Neural crest cell (in vitro differentiated cells): ENCODE results near the gene MALT1. TPM values are rescaled to one million over a fixed set of nuclear protein-coding genes. Genes with fewer than 3 reads are reported as not detected.

Experiments
- DNase-seq: peaks from one replicate; pipeline ENCODE4 v3.0.0; 2021; ENCODE audit warnings: low read depth, mixed read lengths, low spot score
- H3K27ac Mint-ChIP-seq: one replicate; pipeline ENCODE4 v1.8.0; 2021; ENCODE audit warnings: mild to moderate bottlenecking, mixed read lengths; ENCODE audit not compliant: unreplicated experiment
- H3K27me3 Mint-ChIP-seq: 2 replicates; pipeline ENCODE4 v1.8.0; 2021; ENCODE audit warnings: low read depth, mild to moderate bottlenecking, mixed read lengths
- H3K36me3 Mint-ChIP-seq: 2 replicates; pipeline ENCODE4 v1.8.0; 2021; ENCODE audit warnings: low read depth, mild to moderate bottlenecking, mixed read lengths
- H3K4me1 Mint-ChIP-seq: 2 replicates; pipeline ENCODE4 v1.8.0; 2021; ENCODE audit warnings: mixed read lengths
- H3K4me3 Mint-ChIP-seq: one replicate; pipeline ENCODE4 v1.8.0; 2021; ENCODE audit warnings: mild to moderate bottlenecking, mixed read lengths
- H3K9me3 Mint-ChIP-seq: 2 replicates; pipeline ENCODE4 v1.8.0; 2021; ENCODE audit warnings: mixed read lengths
- total RNA-seq: library from RNA; stranded (reverse); gene quantifications from 2 replicates; pipeline ENCODE4 v1.2.1, GENCODE V29; 2021
- TF ChIP-seq, protein P1 (sequence below): fragments of 200-600 bp; sonication (generic); conservative IDR thresholded peaks from 2 replicates; pipeline ENCODE4 v1.5.0; 2021; ENCODE audit warnings: antibody characterized with exemption, mild to moderate bottlenecking

Gene MALT1
- total RNA-seq, 1 donor from 2014 or later: 17.6 TPM

DNA sequence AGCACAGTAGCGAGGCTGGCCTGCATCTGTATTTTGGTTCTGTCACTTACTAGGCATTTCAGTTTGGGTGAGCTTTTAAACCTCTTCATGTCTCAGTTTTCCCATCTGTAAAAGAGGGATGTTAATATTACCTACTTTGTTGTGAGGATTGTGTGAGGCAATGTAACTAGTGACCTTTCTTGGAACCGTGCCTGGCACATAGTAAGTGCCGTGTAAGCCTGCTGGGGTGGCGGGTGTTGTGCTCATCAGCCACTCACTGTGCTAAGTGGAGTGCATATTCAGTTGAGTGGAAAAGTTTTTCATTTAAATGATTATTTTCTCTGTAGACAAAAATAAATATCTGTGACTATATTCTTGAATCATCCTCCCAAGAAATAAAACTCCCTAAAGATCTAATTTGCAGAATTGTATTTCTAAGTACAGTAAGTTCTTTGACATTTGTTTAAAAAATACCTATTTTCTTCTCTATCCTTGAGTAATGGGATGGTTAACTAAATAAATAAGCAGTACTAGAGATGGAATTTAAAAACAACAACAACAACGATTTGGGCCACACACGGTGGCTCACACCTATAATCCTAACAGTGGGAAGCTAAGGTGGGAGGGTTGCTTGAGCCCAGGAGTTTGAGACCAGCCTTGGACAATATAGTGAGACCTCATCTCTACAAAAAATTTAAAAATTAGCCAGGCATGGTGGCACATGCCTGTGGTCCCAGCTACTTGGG, 56.7 kb downstream of the MALT1 start:
- Mint-ChIP-seq H3K4me1 (no peaks in the 10 kb centered on the region), H3K9me3 (no peaks in the 10 kb centered on the region), H3K4me3 (no peak overlapping the region), H3K27ac (no peak overlapping the region), H3K27me3 (no peaks in the 10 kb centered on the region), H3K36me3 (peaks cover 5% of the 10 kb centered on the region)
- DNase-seq: no peak
- TF ChIP-seq, protein P1, sequence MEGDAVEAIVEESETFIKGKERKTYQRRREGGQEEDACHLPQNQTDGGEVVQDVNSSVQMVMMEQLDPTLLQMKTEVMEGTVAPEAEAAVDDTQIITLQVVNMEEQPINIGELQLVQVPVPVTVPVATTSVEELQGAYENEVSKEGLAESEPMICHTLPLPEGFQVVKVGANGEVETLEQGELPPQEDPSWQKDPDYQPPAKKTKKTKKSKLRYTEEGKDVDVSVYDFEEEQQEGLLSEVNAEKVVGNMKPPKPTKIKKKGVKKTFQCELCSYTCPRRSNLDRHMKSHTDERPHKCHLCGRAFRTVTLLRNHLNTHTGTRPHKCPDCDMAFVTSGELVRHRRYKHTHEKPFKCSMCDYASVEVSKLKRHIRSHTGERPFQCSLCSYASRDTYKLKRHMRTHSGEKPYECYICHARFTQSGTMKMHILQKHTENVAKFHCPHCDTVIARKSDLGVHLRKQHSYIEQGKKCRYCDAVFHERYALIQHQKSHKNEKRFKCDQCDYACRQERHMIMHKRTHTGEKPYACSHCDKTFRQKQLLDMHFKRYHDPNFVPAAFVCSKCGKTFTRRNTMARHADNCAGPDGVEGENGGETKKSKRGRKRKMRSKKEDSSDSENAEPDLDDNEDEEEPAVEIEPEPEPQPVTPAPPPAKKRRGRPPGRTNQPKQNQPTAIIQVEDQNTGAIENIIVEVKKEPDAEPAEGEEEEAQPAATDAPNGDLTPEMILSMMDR: no peak

DNA sequence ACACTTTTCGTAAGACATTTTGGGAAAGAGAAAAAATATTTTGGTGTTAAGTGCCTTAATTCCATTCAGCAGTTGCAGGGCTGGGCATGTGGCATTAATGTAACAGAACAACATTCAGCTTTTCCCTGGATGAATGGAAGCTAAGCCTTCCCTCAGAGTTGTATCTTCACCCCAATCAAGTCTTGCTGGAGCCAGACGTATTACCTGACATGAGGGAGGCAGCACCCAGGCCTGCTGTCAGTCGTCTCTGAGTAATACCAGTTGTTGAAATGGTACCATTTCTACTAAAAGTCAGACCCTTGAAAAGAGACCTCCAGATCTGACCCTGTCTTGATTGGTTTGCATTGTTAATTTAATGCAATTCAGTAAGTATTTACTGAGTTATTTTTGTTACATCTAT, 57.5 kb downstream of the MALT1 start:
- Mint-ChIP-seq H3K4me3 (no peak overlapping the region), H3K27ac (no peak overlapping the region), H3K9me3 (no peaks in the 10 kb centered on the region), H3K4me1 (no peaks in the 10 kb centered on the region), H3K27me3 (no peaks in the 10 kb centered on the region), H3K36me3 (peaks cover 2% of the 10 kb centered on the region)
- DNase-seq: no peak
- TF ChIP-seq, protein P1: no peak

DNA sequence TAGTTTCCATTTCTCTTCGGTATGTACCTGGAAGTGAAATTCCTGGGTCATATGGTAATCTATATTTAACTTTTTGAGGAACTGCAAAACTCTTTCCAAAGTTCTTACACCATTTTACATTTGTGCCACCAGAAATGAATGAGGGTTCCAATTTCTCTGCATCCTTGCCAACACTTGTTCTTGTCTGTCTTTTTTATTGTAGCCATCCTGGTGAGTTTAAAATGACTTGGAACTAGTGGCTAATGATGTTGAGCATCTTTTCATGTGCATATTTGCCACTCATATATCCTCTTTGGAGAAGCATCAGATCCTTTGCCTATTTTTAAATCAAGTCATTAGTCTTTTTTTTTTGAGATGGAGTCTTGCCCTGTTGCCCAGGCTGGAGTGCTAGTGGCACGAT, 59.4 kb downstream of the MALT1 start:
- TF ChIP-seq, protein P1: no peak
- H3K27me3 Mint-ChIP-seq: no peaks in the 10 kb centered on the region
- H3K27ac Mint-ChIP-seq: no peak overlapping the region
- H3K9me3 Mint-ChIP-seq: no peaks in the 10 kb centered on the region
- no peak overlapping the region for H3K4me3 Mint-ChIP-seq
- no peaks in the 10 kb centered on the region for H3K4me1 Mint-ChIP-seq
- no peak for DNase-seq
- peaks cover 7% of the 10 kb centered on the region for H3K36me3 Mint-ChIP-seq

DNA sequence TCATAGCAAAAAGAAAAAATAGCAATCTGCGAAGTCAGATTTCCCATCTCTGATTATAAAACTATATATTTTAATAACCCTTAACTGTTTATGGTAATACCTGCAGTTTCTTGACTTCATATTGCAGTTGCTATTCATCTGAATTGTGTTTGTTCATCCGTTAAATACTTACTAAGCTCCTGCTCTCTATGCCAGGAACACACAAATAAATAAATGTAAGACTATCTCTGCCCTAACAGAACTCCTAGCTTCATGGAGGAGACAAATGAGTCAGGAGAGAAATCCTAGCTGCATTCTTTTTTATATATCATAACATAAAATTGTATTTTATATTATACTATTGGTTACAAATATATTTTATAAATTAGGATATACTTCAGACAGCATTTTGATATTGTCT, 61.2 kb downstream of the MALT1 start:
- Mint-ChIP-seq H3K4me3 (no peak overlapping the region), H3K36me3 (peaks cover 12% of the 10 kb centered on the region), H3K9me3 (no peaks in the 10 kb centered on the region), H3K27me3 (no peaks in the 10 kb centered on the region), H3K4me1 (no peaks in the 10 kb centered on the region), H3K27ac (no peak overlapping the region)
- no peak for DNase-seq
- TF ChIP-seq, protein P1: no peak

DNA sequence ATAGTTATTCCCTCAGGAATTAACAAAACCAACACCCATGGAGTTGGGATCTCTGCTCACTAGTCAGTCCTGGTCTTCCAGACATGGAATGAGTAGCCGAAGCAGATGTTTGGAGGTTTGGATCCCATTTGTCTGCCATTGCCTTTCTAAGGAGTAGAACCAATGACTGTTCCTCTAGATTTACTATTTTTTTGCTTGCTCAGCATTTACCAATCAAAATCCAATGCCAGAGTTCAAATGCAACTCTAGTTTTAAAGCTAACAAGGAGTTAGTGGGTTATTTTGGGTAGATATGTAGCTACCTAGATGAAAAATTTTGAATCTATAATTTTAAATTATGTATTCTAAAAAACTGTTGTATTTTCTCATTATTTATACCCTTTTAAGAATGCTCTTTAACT, 62.6 kb downstream of the MALT1 start:
- no peaks in the 10 kb centered on the region for H3K27me3 Mint-ChIP-seq
- no peak overlapping the region for H3K4me3 Mint-ChIP-seq
- TF ChIP-seq, protein P1: no peak
- no peaks in the 10 kb centered on the region for H3K4me1 Mint-ChIP-seq
- no peak for DNase-seq
- no peak overlapping the region for H3K27ac Mint-ChIP-seq
- no peaks in the 10 kb centered on the region for H3K9me3 Mint-ChIP-seq
- H3K36me3 Mint-ChIP-seq: peaks cover 17% of the 10 kb centered on the region
